IMR-90 (cell line): ENCODE results near the gene STX8. TPM values are rescaled to one million over a fixed set of nuclear protein-coding genes. Genes with fewer than 3 reads are reported as not detected.

ENCODE experiments used
- ATAC-seq: fragments of 200-7000 bp; cut with Tn5 transposase; 2 replicates; pipeline ENCODE4 v1.9.1; 2020; ENCODE audit warnings: low read depth, mild to moderate bottlenecking, moderate library complexity
- BruUV-seq: library from RNA; stranded (reverse); fragments of 400-500 nt; replicated peaks from 2 replicates; lab custom pipeline; 2021; lab: Mats Ljungman, UMichigan
- CTCF ChIA-PET: fragments of 300-600 bp; formaldehyde crosslinking; extraction: SDS; loops from one replicate; lab custom pipeline; 2021; ENCODE audit warnings: antibody characterized with exemption; lab: Yijun Ruan, JAX
- POLR2A ChIA-PET: fragments of 300-600 bp; sonication (Branson Sonifier 250); formaldehyde crosslinking; loops from one replicate; lab custom pipeline; 2022; ENCODE audit warnings: antibody characterized with exemption; ENCODE audit not compliant: unreplicated experiment; lab: Charles Lee
- DNase-seq: peaks from one replicate; pipeline ENCODE4 v3.0.0; 2013
- H2AFZ ChIP-seq: replicated peaks from 2 replicates; pipeline ENCODE3; 2013; ENCODE audit warnings: low read length, mild to moderate bottlenecking; ENCODE audit not compliant: poor library complexity
- H2AK5ac ChIP-seq: 2 replicates; pipeline ENCODE4 v1.6.1; 2013; ENCODE audit warnings: low read depth, low read length, inconsistent platforms
- H2AK9ac ChIP-seq: replicated peaks from 2 replicates; pipeline ENCODE3; 2013; ENCODE audit warnings: mild to moderate bottlenecking, low read depth, low read length, moderate library complexity; ENCODE audit not compliant: poor library complexity
- H2BK120ac ChIP-seq: 2 replicates; pipeline ENCODE4 v1.6.1; 2013; ENCODE audit warnings: low read depth, low read length, inconsistent platforms
- H2BK15ac ChIP-seq: 3 replicates; pipeline ENCODE4 v1.6.1; 2013; ENCODE audit warnings: low read depth, low read length, inconsistent platforms
- H2BK20ac ChIP-seq: 2 replicates; pipeline ENCODE4 v1.6.1; 2013; ENCODE audit warnings: low read depth, mild to moderate bottlenecking, inconsistent platforms, low read length, moderate library complexity
- H2BK5ac ChIP-seq: 2 replicates; pipeline ENCODE4 v1.6.1; 2013; ENCODE audit warnings: mild to moderate bottlenecking, low read depth, low read length, inconsistent platforms; ENCODE audit not compliant: poor library complexity, severe bottlenecking
- H3K14ac ChIP-seq: replicated peaks from 2 replicates; pipeline ENCODE4 v1.6.1; 2013; ENCODE audit warnings: low read depth, low read length, inconsistent platforms
- H3K18ac ChIP-seq: 2 replicates; pipeline ENCODE4 v1.6.1; 2013; ENCODE audit warnings: low read depth, low read length, control low read depth
- H3K23ac ChIP-seq: 2 replicates; pipeline ENCODE4 v1.6.1; 2013; ENCODE audit warnings: low read depth, low read length, inconsistent platforms
- H3K27ac ChIP-seq: 2 replicates; pipeline ENCODE4 v1.5.1; 2013; ENCODE audit warnings: mild to moderate bottlenecking, control low read depth, low read length; ENCODE audit not compliant: insufficient read depth
- H3K27me3 ChIP-seq: 2 replicates; pipeline ENCODE4 v1.6.1; 2013; ENCODE audit warnings: low read length; ENCODE audit not compliant: control insufficient read depth, insufficient read depth
- H3K36me3 ChIP-seq: 2 replicates; pipeline ENCODE4 v1.6.1; 2013; ENCODE audit warnings: low read length, mixed read lengths; ENCODE audit not compliant: control insufficient read depth, insufficient read depth
- H3K4ac ChIP-seq: 2 replicates; pipeline ENCODE4 v1.6.1; 2013; ENCODE audit warnings: low read depth, low read length, inconsistent platforms
- H3K4me1 ChIP-seq: 2 replicates; pipeline ENCODE4 v1.6.1; 2013; ENCODE audit warnings: low read length, mixed read lengths; ENCODE audit not compliant: control insufficient read depth, insufficient read depth
- H3K4me2 ChIP-seq: 2 replicates; pipeline ENCODE4 v1.6.1; 2013; ENCODE audit warnings: low read depth, mild to moderate bottlenecking, control low read depth, low read length, moderate library complexity
- H3K4me3 ChIP-seq: 2 replicates; pipeline ENCODE4 v1.5.1; 2013; ENCODE audit warnings: low read depth, mild to moderate bottlenecking, control low read depth, low read length, moderate library complexity; ENCODE audit not compliant: insufficient read depth
- H3K56ac ChIP-seq: 2 replicates; pipeline ENCODE4 v1.6.1; 2013; ENCODE audit warnings: low read length, inconsistent platforms; ENCODE audit not compliant: insufficient read depth; ENCODE audit errors: extremely low read depth
- H3K79me1 ChIP-seq, 2 experiments: 2 replicates each; pipeline ENCODE4 v1.6.1; 2013; ENCODE audit warnings: low read length in 2 of 2, inconsistent platforms in 1 of 2, low read depth in 1 of 2
- H3K9ac ChIP-seq: 2 replicates; pipeline ENCODE4 v1.6.1; 2013; ENCODE audit warnings: low read depth, low read length, control low read depth
- H3K9me1 ChIP-seq: 2 replicates; pipeline ENCODE4 v1.6.1; 2013; ENCODE audit warnings: low read length, inconsistent platforms; ENCODE audit not compliant: insufficient read depth
- H3K9me3 ChIP-seq: 2 replicates; pipeline ENCODE4 v1.6.1; 2013; ENCODE audit warnings: low read length; ENCODE audit not compliant: control insufficient read depth, insufficient read depth
- H4K20me1 ChIP-seq: 2 replicates; pipeline ENCODE4 v1.6.1; 2013; ENCODE audit warnings: low read length, inconsistent platforms; ENCODE audit not compliant: insufficient read depth
- H4K5ac ChIP-seq: 2 replicates; pipeline ENCODE4 v1.6.1; 2013; ENCODE audit warnings: mild to moderate bottlenecking, low read depth, low read length, control low read depth
- H4K8ac ChIP-seq, 2 experiments: 2 replicates each; pipeline ENCODE4 v1.6.1; 2013; ENCODE audit warnings: low read depth in 2 of 2, low read length in 2 of 2, control low read depth in 1 of 2, inconsistent platforms in 1 of 2
- H4K91ac ChIP-seq: 2 replicates; pipeline ENCODE4 v1.6.1; 2013; ENCODE audit warnings: low read depth, low read length, inconsistent platforms; ENCODE audit not compliant: insufficient read depth
- NFE2L2 ChIP-seq: fragments of 150-350 bp; IDR thresholded peaks from 2 replicates; pipeline ENCODE4 v1.6.1; 2016; ENCODE audit warnings: low read depth, mild to moderate bottlenecking, low read length
- WGBS, 2 experiments: methylation state at CpG; one replicate each; pipeline versions ENCODE4 v1.1.5 to v1.1.7; 2013; ENCODE audit warnings: missing lambda C conversion rate in 2 of 2; ENCODE audit not compliant: insufficient read length in 1 of 2; ENCODE audit errors: extremely low coverage in 2 of 2; 5-methylcytosine and 5-hydroxymethylcytosine counted together
- dilution Hi-C: fragments of 300-500 bp; cut with HindIII; formaldehyde crosslinking; loops from one replicate; pipeline ENCODE4 v1.14.3; 2018; ENCODE audit warnings: low sequenced_read_pairs; ENCODE audit not compliant: unreplicated experiment
- in situ Hi-C: fragments of 300-500 bp; cut with MboI; formaldehyde crosslinking; loops from 3 replicates; pipeline ENCODE4 v1.14.3; 2019; ENCODE audit warnings: low sequenced_read_pairs, inconsistent platforms, mixed read lengths
- intact Hi-C: fragments of 100-400 bp; cut with micrococcal nuclease; formaldehyde crosslinking; loops from 2 replicates; pipeline ENCODE4 v1.10.0; 2022
- polyA plus RNA-seq, 3 experiments: library from polyadenylated mRNA; depleted of rRNA; stranded (reverse); fragments of >200 nt; gene quantifications; 2 replicates each; pipeline ENCODE4 v1.2.3, GENCODE V29; 2012; ENCODE audit warnings: low replicate concordance in 1 of 3
- total RNA-seq: library from RNA; depleted of rRNA; stranded (reverse); fragments of >200 nt; gene quantifications from 2 replicates; pipeline ENCODE4 v1.2.3, GENCODE V29; 2012
- TF ChIP-seq, protein P1 (sequence below): conservative IDR thresholded peaks from 2 replicates; pipeline ENCODE4 v1.5.1; 2012; ENCODE audit warnings: mild to moderate bottlenecking, low read depth, low read length, improper control_type of control experiment

The STX8 gene
- total and polyA plus RNA-seq, 2 of the 4 experiments (the other 2 are of a cell fraction) = 26.5 to 47.0 TPM

GRCh38 chr17:9270921-9271320 lies 304.7 kb downstream of the STX8 start:
- Histone ChIP-seq H2AK5ac (no peak overlapping the region), H3K9ac (no peak overlapping the region), H2BK20ac (no peak overlapping the region), H2AFZ (no peak overlapping the region), H3K9me3 (no peaks in the 10 kb centered on the region), H2BK15ac (no peak overlapping the region), H3K56ac (no peak overlapping the region), H4K8ac (no peak overlapping the region), H3K23ac (no peak overlapping the region), H3K4me3 (no peak overlapping the region), H3K27me3 (no peaks in the 10 kb centered on the region), H3K79me1 (no peaks in the 10 kb centered on the region), H3K9me1 (no peaks in the 10 kb centered on the region), H3K4me1 (peaks cover 3% of the 10 kb centered on the region; the same call in 1 of the 2 replicates), H2BK120ac (no peak overlapping the region), H3K4me2 (no peak overlapping the region), H4K5ac (no peak overlapping the region), H3K18ac (no peak overlapping the region), H2BK5ac (no peak overlapping the region), H3K27ac (no peak overlapping the region), H2AK9ac (no peak overlapping the region), H3K4ac (no peak overlapping the region), H4K20me1 (no peaks in the 10 kb centered on the region), H3K14ac (no peak overlapping the region), H3K36me3 (no peaks in the 10 kb centered on the region), H4K91ac (no peak overlapping the region)
- no peak for ATAC-seq
- intact Hi-C loops = loop anchor here (10.0 kb wide), 2 partner anchors 56 to 94 kb away; no protein-coding TSS in a partner anchor
- in situ Hi-C loops = no loop called here
- BruUV-seq = no TSS peak
- TF ChIP-seq, protein P1, sequence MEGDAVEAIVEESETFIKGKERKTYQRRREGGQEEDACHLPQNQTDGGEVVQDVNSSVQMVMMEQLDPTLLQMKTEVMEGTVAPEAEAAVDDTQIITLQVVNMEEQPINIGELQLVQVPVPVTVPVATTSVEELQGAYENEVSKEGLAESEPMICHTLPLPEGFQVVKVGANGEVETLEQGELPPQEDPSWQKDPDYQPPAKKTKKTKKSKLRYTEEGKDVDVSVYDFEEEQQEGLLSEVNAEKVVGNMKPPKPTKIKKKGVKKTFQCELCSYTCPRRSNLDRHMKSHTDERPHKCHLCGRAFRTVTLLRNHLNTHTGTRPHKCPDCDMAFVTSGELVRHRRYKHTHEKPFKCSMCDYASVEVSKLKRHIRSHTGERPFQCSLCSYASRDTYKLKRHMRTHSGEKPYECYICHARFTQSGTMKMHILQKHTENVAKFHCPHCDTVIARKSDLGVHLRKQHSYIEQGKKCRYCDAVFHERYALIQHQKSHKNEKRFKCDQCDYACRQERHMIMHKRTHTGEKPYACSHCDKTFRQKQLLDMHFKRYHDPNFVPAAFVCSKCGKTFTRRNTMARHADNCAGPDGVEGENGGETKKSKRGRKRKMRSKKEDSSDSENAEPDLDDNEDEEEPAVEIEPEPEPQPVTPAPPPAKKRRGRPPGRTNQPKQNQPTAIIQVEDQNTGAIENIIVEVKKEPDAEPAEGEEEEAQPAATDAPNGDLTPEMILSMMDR = no peak
- no peak for TF ChIP-seq NFE2L2
- no peak for DNase-seq
- ChIA-PET CTCF (no interaction called here), POLR2A (no interaction called here)
- dilution Hi-C loops = no loop called here
- WGBS, 2 experiments = 100% methylated on average over 6 of the region's 9 CpGs; no CpG with 5 or more reads in 1 of the 2 experiments
